UCSD-AML1 (cell line): ENCODE results near the gene TFR2.

Source experiments
- DNase-seq: peaks from one replicate; lab custom pipeline; 2025; ENCODE audit not compliant: unreplicated experiment; lab: John Stamatoyannopoulos, UW

Gene TFR2

DNA sequence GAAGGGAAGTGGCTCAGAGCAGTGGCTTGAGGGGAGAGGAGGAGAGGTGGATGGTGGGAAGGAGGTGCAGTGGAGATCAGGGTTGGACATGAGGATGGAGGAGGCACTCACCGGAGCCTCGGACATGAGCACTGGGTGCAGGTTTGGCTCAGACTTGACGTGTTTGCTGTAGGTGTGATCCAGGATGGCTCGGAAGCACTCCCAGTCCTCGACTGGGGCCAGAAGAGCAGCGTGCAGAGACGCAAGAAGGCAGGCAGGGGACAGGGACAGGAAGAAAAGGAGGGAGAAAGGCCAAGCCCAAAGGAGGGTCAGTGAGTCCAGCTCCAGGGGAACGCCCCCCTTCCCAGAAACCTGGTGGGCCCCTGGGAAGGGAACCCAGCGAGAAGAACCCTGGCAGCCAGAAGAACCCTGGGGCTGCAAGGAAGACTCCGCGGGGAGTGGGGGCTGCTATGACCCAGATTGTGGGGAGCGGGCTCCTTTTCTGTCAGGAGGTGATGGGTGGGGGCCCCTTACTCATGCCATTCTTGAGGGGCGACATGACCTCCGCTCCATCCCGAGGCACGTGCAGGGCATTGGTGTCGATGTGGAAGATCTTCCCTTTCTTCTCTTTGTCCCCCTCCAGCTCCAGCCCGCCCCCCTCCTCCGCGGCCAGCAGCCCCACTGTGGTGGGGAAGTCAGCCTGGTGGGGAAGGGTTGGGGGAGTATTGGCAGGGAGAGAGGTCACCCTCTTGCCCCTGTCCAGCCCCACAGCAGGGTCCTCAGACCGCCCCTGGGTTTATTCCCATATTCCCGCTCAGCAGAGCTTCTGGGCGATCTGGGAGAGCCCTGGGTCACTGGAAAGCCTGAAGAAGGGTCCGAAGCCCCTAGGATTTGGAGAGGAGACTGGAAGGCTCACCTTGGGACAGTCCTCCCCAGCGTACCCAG, 13.8 kb upstream of the TFR2 start:
- DNase-seq: no peak

DNA sequence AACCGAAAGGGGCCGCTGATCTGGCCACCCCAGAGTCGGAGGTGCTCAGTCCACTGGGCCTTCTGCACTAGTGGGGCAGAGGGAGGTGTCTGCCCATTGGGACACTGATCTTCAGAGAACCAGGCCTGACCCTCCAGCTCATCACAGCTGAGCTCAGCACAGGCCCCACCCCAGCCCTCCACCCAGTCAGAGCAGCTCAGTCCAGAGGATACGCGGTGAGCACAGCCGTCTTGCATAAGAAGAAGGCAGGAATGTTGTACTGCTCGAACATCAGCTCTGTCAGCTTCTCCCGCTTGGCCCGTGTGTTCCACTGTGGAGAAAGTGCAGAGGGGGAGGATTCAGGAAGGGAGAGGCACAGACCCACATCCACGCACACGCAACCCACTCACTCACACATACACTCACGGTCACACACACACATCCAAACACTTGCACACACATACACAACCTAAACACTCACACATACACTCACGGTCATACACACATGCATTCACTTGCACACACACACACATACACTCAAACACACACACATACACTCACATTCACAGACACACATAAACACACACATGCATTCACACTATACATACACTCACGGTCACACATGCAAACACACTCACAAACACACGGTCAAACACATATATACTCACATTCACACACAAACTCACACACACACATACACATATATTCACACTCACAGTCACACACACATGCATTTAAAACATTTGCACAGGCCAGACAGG, 8.6 kb upstream of the TFR2 start:
- no peak for DNase-seq

DNA sequence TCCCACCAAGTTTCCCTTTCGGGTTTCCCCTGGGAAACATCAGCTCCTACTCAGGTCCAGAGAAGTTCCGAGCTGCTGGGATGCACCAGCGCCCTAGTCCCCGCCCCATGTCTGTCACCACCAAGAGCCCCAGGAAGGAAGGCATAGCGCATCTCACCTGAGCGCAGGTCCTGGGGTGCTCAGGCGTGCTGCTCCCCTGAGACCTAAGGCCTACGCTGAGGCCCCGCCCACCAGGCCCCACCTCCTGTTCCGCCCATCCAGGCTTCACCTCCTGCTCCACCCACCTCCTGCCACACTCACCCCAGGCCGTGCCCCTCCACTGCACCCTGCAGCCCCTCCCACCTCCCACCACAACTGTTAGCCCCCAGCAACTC, 1.2 kb upstream of the TFR2 start:
- no peak for DNase-seq

GRCh38 chr7:100641860-100642533, 645 bp upstream of the TFR2 start:
- no peak for DNase-seq

- DNase-seq: no peak
These were observed 573 bp downstream of the TFR2 start for GRCh38 chr7:100640517-100641440.

DNA sequence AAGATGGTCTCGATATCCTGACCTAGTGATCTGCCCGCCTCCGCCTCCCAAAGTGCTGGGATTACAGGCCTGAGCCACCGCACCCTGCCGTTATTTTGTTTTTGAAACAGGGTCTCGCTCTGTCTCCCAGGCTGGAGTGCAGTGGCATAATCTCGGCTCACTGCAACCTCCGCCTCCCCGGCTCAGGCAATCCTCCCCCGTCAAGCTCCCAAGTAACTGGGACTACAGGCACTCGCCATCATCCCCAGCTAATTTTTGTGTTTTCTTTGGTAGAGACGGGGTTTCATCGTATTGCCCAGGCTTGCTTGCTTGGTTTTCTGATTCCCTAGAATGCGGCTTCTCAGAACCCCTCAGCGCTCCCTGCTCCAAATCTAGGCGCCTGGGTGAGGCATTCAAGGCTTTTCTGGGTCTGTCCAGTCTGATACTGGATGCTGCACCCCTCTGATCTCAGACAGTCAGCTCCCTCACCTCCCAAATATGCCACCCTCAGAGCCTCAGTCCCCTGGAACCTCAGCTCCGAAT, 1.3 kb downstream of the TFR2 start:
- no peak for DNase-seq

- DNase-seq: peak; percentile 52
These were observed 8.2 kb downstream of the TFR2 start for GRCh38 chr7:100632951-100633717.

DNA sequence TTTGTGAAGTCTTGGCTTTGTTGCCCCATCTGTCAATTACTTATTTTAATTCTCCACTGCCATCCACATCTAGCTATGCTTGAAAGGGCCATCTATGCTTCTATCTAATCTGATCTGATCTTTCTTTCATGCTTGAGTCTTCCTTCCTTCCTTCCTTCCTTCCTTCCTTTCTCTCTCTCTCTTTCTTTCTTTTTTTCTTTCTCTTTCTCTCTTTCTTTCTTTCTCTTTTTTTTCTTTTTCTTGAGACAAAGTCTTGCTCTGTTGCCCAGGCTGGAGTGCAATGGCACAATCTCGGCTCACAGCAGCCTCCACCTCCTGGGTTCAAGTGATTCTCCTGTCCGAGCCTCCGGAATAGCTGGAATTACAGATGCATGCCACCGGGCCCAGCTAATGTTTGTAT, 11.3 kb downstream of the TFR2 start:
- DNase-seq: no peak

DNA sequence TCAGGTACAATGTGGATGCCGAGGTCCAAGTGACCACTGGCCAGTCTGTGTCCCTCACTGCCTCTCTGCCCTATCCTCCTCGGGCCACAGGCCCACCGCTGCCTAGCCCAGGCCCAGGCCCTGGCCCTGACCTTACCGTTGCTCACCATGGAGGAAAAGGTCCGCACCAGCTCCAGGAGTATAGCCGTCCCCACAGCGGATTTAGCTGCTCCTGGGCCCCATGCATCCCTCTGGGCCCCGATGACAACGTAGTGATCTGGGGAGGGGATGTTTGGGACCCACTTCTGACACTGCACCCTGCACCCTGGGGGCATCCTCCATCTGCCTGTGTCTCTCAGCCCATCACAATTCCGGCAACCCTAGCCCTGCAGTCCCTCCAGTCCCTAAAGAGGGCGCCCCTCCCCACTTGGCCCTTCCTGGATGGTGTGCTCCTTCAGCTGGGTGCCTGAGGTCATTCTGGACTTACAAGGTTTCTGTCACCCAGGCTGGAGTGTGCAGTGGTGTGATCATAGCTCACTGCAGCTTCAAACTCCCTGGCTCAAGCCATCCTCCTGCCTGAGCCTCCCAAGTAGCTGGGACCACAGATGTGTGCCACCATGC, 12.1 kb downstream of the TFR2 start:
- DNase-seq: peak; percentile 44

- no peak for DNase-seq
These were observed 14.2 kb downstream of the TFR2 start for GRCh38 chr7:100627238-100627549.

DNA sequence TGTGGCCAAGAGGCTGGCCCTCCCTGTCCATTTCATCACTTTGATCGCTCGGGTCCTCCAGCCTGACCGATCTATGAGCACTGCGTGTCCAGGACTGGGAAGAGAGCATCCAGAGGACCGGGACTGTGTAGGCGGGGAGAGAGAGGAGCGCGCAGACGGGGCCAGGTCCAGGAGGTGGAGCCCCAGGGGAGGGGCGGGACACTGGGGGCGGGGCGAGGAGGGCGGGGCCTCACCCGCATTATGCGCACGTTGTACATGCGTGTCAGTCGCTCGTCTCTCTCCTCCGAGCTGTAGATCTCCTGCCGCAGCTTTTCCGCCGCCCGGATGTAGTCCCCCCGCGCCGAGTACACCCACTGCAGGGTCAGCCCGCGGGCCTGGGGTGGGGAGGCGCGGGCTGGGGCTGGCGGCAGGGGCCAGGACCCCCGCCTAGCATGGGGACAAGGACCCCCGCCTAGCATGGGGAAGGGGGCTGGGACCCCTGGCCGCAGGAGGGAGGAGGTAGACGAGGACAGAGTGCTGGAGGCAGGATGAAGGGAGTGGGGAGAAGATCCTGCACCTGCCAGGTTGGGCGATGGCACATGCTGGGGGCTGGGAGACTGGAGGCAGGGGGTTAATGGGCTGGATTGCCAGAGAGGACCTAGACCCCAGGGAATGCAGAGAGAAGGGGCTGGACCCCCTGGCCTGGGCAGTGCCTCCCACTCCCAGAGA, 14.7 kb downstream of the TFR2 start:
- peak; percentile 54 for DNase-seq

DNA sequence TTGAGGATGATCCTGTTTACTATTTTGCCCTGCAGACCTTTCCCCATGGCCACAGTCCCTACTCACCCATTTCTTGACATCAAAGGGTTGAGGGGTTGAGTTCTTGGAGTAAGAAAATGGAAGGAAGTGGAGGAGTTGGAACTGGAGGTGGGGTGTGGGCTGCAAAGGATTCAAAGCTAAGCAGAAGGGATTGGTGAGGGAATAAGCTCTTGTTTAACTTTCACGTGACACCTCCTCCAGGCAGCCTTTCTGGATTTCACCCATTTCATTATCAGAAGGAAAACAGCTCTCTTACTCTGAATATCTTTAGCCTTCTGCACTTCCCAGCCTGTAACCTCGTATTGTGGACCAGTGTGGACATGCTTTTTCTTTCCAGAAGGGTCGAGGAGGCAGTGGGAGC, 15.3 kb downstream of the TFR2 start:
- no peak for DNase-seq

- DNase-seq: no peak
These were observed 17.2 kb downstream of the TFR2 start for GRCh38 chr7:100623951-100624824.

DNA sequence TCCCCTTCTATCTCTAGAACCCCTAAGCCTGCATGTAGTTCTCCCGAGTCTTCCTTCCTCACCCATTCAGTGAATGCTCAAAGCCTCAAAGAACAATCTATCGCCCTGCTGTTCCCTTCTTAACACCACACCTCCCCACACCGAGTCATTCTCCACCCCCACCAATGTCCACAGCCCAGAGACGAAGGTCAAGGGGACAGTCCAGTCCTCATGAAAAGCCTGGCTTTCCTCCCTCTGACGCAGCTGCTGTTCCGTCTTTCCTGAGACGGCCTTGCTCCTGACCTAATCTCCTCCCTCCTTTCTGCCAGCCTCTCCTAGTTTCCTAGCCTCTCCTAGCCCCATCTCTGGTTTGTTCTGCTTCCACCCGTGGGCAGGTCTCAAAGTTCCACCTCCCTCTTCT, 19.8 kb downstream of the TFR2 start:
- no peak for DNase-seq

DNA sequence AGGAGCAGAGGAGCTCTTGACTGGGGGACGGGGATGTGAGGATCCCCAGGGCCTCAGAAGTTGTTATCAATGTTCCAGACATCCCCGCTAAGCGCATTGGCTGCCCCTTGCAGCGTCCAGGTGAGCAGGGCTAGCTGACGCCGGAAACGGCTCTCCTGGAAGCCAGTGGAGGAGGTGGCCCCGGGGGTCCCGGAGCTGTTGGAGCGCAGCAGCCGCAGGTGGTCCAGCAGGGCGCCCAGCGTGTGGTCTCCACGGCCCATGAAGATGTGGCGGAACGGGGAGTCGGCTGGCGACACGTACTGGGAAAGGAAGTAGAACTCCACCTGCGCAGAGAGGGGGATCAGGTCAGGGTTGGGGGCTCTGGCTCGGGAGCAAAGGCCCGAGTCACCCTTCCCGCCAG, 20.5 kb downstream of the TFR2 start:
- DNase-seq: no peak

DNA sequence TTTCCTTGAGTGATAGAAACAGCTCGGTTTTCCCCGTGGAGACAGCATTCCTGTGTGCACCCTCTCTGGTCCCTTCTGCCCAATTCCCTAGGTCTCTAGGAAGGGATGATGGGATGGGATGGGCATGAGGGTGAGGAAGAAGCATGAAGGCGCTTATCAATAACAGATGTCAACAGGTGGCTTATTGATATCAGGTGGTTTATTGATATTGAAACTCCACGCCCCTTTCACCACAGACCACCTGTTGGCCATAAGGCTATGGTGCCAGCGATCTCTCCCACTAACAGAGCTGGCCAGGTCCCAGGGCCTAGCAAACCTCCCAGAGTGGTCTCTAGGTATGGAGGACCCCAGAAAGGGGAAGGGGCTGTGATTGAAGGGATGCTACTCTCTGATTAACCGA, 21.1 kb downstream of the TFR2 start:
- DNase-seq: no peak

- DNase-seq: no peak
These were observed 27.0 kb downstream of the TFR2 start for GRCh38 chr7:100614308-100614861.
